CD4-positive, alpha-beta T cell treated with Interleukin-17A for 1 hour (primary cell): Measurements from ENCODE around the gene OR12D3.
"Not testable (repeated sequence)": the region's sequence is repeated elsewhere in the genome, so short reads cannot be mapped to it uniquely, and the experiment has no call there.

Experiments used
- DNase-seq: peaks from one replicate; pipeline ENCODE4 v3.0.0-alpha.2; 2020

OR12D3 gene, protein sequence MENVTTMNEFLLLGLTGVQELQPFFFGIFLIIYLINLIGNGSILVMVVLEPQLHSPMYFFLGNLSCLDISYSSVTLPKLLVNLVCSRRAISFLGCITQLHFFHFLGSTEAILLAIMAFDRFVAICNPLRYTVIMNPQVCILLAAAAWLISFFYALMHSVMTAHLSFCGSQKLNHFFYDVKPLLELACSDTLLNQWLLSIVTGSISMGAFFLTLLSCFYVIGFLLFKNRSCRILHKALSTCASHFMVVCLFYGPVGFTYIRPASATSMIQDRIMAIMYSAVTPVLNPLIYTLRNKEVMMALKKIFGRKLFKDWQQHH

DNA sequence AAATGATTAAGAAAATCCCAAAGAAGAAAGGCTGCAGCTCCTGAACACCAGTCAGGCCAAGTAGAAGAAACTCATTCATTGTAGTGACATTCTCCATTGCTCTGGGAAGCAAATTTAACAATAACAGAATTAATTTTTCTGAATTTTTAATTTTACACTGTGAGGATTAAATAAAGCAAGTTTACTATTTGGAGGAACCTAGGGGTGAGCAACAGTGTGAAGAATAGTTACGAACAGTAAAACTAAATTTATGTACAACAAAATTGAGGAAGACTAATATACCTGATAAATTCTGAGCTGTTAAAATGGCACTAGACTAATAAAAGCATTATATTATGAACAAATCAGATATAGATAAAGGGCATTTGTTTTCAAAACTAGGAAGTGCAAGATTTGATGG is at the start of gene OR12D3:
Gene OR12D3 (minus strand): TSS at position 101 of the 400 bp plus-strand sequence. CDS start 4 bp downstream, at position 97.
- DNase-seq = no peak

DNA sequence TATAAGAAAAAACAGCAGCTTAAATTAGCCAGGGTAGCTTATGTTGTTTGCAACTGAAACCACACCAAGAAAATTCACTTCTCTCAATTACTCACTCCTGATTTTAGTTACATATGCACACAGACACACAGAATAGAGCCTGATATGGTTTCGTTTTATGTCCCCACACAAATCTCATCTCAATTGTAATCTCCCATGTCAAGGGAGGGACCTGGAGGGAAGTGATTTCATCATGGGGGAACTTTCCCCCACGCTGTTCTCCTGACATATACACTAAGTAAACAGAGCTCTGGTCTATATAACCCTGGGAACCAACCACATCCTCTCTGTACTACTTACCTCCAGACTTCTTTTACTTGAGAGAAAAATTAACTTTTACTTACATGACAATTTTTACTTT is 49.5 kb upstream of the OR12D3 start:
- no peak for DNase-seq

DNA sequence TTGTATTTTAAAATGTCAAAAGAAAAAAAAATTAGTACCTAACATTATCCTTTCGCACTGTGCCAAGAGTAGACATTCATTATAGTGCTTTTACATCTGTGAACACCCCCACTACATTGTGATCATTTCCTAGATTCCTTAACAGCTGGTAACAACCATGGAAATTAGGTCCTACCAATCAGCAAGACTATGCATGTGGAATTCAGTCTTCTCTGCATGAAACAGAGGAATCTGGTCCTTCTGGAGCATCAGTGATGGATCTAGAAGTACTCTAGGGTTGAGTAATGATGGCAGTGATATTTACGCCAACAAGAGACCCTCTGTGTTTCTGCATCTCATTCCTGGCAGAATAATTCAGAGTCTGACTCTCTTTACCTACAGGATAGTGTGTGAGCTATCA is 49.1 kb upstream of the OR12D3 start:
- no peak for DNase-seq

DNA sequence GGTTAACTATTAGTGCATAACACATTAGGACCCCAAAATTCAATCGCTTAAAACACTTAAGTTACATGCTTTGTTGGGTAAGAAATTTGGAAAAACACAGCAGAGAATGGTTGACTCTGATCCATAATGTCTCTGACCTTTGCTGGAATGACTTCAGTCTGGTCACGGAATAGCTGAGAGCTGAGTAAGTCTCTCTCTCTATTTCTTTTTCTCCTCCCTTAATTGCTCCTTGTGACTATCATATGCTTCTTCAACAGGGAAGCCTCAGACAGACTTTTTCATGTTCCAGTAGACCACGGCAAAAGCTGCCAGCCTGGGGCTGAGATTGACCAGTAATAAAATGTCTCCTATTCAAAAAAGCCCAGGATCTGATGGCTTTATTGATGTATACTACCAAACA is 44.4 kb upstream of the OR12D3 start:
- DNase-seq = no peak

DNA sequence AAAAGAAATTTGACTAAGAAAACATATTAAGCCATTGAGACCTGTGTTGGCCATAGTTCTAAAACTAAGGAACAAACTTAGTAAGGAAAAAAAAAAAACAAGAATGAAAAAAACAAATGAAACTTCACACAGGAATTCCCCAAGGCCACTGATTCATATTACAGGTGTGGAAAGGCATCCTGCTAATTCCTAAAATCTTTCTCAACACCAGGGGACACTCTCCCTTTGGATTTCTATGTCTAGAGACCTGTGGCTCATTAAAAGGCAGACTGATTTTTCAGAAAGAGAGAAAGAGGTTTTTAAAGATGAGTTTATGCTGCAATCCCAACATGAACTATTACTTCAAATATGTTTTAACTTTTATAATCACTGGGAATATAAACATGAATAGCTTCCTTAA is 39.5 kb upstream of the OR12D3 start, which contains the start of gene OR12D1:
Gene OR12D1 (plus strand): TSS at position 341 of the 400 bp plus-strand sequence.
- no peak for DNase-seq

DNA sequence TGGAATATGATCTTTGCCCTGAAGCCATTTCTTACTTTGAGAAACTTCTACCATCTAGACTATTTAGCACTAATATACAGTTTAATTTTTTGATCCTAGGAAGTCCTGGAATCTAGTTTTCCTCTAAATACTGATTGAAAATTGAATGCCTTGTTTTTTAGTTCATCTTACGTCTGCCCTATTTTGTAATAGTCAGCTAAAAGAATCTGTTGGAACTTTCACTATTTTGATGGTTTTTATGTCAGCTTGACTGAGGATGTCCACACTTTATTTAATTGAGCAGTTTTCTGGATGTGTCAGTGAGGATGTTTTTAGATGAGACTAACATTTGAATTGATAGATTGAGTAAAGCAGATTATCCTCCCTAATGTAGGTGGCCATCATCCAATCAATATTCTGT is 28.7 kb upstream of the OR12D3 start:
- DNase-seq = no peak

DNA sequence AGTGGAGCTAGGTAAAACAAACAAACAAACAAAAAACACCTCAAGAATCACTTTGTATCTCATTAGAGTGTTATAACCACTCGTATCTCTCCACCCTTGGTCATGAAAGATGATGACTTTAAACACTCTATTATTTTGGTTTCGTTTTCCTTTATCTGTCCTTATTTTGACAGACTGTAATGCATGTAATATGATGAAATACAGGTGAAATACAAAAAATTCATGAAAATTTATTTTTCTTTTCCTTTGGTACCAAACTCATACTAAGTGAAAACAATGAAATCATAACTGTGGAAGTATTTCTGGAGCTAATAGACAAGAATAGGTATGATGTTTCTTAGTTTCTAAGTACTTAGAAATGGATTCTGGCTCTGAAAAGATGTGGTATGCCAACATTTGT is 24.4 kb upstream of the OR12D3 start:
- DNase-seq = no peak

DNA sequence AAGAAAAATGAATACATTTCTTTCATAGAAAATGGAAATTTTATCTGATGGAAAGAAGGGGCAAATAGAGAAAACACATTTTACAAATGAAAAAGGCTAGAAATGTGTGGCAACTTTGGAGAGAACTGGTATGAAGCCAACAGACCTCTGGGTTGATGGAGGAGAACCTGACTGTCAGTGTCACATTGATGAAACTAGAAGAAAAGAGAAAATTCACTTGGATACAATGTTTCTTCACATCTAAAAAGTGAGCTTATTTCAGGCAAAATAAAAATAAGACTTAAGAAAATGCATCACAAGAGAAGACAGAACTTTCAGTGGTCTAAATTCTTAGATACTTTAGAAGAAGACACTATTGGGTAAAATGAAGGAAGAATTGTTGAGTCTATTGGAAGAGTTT is 20.2 kb upstream of the OR12D3 start, which contains the start of gene OR12D2:
Gene OR12D2 (plus strand): TSS at position 301 of the 400 bp plus-strand sequence. CDS start 1,069 bp downstream, outside the sequence.
- DNase-seq = no peak

DNA sequence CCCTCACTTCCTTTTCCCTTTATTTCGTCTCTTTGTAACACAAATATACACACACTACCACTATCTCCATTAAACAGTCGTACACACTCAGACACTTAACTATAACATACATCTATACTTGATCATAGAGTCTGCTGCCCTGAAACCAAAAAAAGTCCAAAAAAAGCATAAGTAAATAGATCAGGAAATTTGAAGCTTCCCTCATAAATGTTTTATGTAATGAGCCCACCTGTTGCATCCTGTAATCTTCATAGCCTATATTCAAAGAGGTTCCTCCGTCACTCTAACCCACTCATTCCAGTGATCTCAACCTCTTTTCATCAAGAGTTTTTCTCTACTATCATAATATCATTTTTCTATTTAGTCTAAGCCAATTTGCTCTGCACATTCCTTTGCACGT is 13.4 kb upstream of the OR12D3 start:
- DNase-seq = no peak

DNA sequence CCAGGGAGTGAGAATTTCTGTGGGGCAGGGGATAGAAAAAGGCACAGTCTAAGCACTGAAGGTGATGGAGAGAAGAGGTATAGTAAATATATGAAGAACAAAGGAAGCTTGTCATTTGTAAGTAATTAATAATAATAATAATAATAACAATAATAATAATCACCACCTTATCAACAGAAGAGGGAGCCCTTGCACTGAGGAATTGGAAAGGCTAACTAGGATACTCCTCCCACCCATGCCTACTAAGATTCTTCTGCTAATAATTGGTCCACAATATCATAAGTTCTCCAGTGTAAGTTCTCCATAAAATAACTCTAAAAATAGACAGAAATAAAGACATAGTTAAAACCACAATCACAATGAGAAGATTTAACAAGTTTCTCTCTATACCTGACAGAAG is 912 bp upstream of the OR12D3 start:
- no peak for DNase-seq

DNA sequence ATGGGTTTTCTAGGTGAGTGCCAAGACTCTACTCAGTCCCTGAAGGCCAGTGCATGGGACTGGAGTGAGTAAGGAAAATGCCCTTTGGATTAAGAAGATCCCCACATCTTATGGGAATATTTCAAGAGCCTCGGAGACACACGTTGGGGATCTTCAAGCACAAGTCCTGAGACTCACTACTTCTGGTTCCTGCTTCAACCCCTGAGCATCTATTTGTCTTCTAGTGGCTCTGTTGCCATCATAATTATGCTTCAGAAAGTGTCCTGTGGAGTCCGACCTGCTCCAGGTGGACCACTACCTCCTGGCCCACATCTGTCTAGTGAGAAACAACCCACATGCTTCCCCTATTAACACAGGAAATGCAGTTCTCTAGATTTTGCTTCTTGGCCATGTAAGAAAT is 6.3 kb downstream of the OR12D3 start, which contains the start of gene OR5V1:
Gene OR5V1 (minus strand): TSS at position 101 of the 400 bp plus-strand sequence. CDS start 12,670 bp downstream, outside the sequence.
- DNase-seq = no peak

DNA sequence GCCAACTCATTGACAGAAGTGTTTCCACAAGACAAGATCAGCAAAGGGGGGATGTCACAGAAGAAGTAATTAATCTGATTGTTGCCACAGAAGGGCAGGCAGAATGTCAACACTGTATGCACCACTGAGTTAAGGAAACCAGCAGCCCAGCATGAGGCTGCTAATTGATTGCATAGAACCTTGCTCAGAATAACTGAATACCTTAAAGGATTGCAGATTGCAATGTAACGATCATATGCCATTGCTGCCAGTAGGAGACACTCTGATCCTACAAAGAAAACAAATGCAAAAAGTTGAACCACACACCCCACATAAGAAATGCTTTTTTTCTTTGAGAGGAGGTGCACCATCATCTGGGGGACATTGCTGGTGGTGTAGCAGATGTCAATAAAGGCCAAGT is 19.5 kb downstream of the OR12D3 start:
- DNase-seq = no peak

DNA sequence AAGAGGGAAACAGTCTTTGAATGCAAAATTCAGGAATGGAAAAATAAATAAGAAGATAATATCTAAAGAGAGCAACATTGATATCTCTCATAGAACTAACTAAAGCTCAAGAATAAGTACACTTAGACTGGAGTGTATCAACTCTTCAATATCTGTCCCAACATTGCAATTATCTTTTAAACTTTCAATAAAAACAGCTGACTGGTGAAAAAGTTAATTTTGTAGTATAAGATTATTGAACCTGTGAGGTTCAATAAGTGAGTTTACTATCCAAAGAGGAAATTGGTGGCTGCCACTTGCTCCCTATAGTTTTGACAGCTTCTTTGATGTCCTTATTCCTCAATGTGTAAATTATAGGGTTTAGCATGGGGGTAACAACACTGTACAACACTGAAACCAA is 20.1 kb downstream of the OR12D3 start:
- no peak for DNase-seq

DNA sequence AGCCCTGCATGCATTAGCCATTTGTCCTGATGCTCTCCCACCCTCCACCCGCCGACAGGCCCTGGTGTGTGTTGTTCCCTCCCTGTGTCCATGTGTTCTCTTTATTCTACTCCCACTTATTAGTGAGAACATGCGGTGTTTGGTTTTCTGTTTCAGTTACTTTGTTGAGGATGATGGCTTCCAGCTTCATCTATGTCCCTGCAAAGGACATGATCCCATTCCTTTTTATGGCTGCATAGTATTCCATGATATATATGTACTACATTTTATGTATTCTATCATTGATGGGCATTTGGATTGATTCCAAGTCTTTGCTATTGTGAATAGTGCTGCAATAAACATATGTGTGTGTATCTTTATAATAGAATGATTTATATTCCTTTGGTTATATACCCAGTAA is 25.7 kb downstream of the OR12D3 start:
- DNase-seq = not testable (repeated sequence)

DNA sequence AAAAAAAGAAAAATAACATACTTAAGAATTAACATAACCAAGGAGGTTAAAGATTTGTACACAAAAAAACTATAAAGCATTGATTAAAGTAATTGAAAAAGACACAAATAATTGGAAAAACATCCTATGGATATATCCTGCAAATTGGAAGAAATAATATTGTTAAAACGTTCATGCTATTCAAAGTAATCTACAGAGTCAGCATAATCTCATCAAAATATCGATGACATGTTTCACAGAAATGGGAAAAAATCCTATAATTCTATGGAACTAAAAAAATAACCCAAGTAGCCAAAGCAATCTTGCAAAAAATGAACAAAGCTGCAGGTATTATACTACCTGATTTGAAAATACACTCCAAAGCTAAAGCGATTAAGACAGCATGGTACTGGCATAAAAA is 29.7 kb downstream of the OR12D3 start:
- DNase-seq = no peak

DNA sequence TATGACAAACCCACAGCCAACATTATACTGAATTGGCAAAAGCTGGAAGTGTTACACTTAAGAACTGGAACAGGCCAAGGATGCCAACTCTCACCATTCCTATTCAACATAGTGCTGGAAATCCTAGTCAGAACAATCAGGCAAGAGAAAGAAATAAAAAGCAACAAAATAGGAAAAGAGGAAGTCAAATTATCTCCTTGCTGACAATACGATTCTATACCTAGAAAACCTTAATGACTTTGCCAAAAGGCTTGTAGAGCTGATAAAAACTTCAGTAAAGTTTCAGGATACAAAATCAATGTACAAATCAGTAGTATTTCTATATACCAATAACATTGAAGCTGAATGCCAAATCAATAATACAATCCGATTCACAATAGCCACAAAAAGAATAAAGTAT is 38.8 kb downstream of the OR12D3 start:
- DNase-seq = no peak

DNA sequence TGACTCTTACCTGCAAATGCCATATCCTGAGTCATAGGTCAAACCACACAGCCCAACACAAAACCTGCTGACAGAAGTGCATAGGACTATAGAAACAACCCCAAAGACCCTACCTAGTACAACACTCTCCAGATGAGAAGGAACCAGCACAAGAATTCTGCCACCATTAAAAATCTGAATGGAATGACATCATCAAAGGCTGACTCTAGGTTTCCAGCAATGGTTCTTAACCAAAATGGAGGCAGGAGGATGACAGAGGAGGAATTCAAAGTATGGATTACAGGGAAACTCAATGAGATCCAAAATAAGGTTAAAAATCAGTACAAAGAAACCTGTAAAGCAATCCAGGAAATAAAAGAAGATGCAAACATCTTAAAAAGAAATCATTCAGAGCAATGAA is 42.4 kb downstream of the OR12D3 start:
- no peak for DNase-seq

DNA sequence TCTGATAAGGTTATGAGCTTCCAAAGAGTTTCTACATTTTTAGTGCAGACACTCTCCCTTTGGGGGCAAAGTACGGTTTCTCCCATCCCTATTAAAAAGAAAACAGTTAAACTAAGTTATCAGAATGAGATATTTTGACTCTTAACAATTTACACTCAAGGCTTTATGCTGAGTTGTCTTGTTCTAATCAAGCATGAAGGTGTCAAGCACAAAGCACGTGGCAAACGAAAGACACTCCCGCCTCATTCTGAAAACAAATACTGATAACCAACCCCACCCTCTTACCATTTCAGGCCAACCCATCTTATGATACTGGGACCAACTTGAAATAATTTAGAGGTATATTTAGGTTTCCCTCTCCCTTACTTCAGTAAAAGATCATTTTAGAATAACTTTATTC is 49.3 kb downstream of the OR12D3 start:
- no peak for DNase-seq
